OCI-LY3 (cell line): ENCODE results near the gene ARPC5L.
A peak's percentile ranks its signal among the peaks of the same experiment; 100 is the strongest.

Source experiments
- H2AFZ ChIP-seq: fragments of 200-600, 300-600 bp; shearing (Covaris generic); 2 replicates; pipeline ENCODE4 v1.6.0; 2014; ENCODE audit warnings: antibody characterized with exemption, low read depth, low read length
- H3K27ac ChIP-seq: fragments of 200-600, 300-600 bp; sonication (generic); 2 replicates; pipeline ENCODE4 v1.5.1; 2014; ENCODE audit warnings: mild to moderate bottlenecking, low read length, moderate library complexity, mixed read lengths
- H3K27me3 ChIP-seq: fragments of 200-600, 300-600 bp; sonication (generic); 2 replicates; pipeline ENCODE4 v1.6.1; 2014; ENCODE audit warnings: low read depth, low read length, mixed read lengths
- H3K36me3 ChIP-seq: fragments of 200-600, 300-600 bp; sonication (generic); replicated peaks from 2 replicates; pipeline ENCODE3; 2014; ENCODE audit warnings: low read depth, low read length, mixed read lengths
- H3K4me1 ChIP-seq: fragments of 300-600, 200-600 bp; sonication (generic); 2 replicates; pipeline ENCODE4 v1.6.1; 2014; ENCODE audit warnings: low read length, mixed read lengths
- H3K4me2 ChIP-seq: fragments of 200-600, 300-600 bp; sonication (generic); 2 replicates; pipeline ENCODE4 v1.6.1; 2014; ENCODE audit warnings: low read length, mixed read lengths
- H3K4me3 ChIP-seq: fragments of 300-600, 200-600 bp; sonication (generic); 2 replicates; pipeline ENCODE4 v1.5.1; 2014; ENCODE audit warnings: antibody characterized with exemption, mild to moderate bottlenecking, low read length, moderate library complexity
- H3K79me2 ChIP-seq: fragments of 300-600, 200-600 bp; shearing (Covaris generic); 2 replicates; pipeline ENCODE4 v1.6.1; 2014; ENCODE audit warnings: mild to moderate bottlenecking, low read length, mixed read lengths
- H3K9ac ChIP-seq: fragments of 300-600, 200-600 bp; shearing (Covaris generic); 2 replicates; pipeline ENCODE4 v1.6.0; 2014; ENCODE audit warnings: mild to moderate bottlenecking, low read length, moderate library complexity
- H3K9me3 ChIP-seq: fragments of 200-600, 300-600 bp; shearing (Covaris generic); 2 replicates; pipeline ENCODE4 v1.6.1; 2014; ENCODE audit warnings: low read length, mixed read lengths; ENCODE audit not compliant: insufficient read depth
- H4K20me1 ChIP-seq: fragments of 200-600, 300-600 bp; sonication (generic); 2 replicates; pipeline ENCODE4 v1.6.1; 2016; ENCODE audit warnings: low read length, mixed read lengths; ENCODE audit not compliant: insufficient read depth
- EZH2phosphoT487 ChIP-seq: fragments of 200-600 bp; shearing (Covaris generic); IDR thresholded peaks from 2 replicates; pipeline ENCODE4 v1.6.1; 2018; ENCODE audit warnings: antibody characterized with exemption, mixed run types, low read depth
- TF ChIP-seq, protein P1 (sequence below): fragments of 200-600, 300-600 bp; sonication (generic); IDR thresholded peaks from 2 replicates; pipeline ENCODE4 v1.5.1; 2014; ENCODE audit warnings: antibody characterized with exemption, low read length, low read depth

ARPC5L gene

DNA sequence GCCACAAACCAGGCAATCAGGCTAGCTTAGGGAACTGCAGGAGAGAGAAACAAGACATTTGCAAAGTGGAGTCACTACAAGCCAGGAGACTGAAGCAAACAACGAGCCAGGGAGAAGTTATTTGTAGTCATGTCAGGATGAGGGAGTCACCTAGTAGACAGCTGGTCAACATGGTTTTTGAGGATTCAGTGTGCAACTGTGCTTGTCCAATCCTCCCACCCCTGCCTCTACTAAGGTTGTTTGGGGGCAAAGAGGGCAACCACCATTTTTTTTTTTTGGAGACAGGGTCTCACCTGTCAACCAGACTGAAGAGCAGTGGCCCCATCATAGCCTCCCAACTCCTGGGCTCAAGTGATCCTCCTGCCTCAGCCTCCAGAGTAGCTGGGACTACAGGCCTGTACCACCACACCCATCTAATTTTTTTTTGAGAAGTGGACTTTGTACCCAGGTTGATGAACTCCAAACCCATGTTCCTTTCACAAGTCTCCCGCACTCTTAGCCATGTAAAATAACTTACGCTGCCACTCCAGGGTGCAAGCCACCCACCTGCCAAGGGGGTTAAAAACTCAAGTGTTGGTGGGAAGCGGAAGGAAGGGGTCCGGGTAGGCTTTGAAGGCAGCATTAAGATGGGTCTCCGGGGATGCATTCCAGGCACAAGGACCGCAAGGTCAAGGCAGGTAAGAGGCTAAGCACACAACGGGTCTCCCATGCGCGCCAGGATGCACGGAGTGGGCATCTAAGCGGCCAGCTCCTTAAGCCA, 1.2 kb upstream of the ARPC5L start:
- Histone ChIP-seq H3K9ac (peak overlapping the region; percentile 95), H3K36me3 (peaks cover 52% of the 10 kb centered on the region), H3K79me2 (peaks cover 37% of the 10 kb centered on the region), H3K4me3 (peak overlapping the region; percentile 95), H2AFZ (no peak overlapping the region), H3K4me2 (peak overlapping the region; percentile 85), H3K4me1 (peaks cover 31% of the 10 kb centered on the region), H3K27ac (peak overlapping the region; percentile 71), H4K20me1 (peaks cover 54% of the 10 kb centered on the region), H3K9me3 (no peaks in the 10 kb centered on the region), H3K27me3 (no peaks in the 10 kb centered on the region)
- TF ChIP-seq, protein P1, sequence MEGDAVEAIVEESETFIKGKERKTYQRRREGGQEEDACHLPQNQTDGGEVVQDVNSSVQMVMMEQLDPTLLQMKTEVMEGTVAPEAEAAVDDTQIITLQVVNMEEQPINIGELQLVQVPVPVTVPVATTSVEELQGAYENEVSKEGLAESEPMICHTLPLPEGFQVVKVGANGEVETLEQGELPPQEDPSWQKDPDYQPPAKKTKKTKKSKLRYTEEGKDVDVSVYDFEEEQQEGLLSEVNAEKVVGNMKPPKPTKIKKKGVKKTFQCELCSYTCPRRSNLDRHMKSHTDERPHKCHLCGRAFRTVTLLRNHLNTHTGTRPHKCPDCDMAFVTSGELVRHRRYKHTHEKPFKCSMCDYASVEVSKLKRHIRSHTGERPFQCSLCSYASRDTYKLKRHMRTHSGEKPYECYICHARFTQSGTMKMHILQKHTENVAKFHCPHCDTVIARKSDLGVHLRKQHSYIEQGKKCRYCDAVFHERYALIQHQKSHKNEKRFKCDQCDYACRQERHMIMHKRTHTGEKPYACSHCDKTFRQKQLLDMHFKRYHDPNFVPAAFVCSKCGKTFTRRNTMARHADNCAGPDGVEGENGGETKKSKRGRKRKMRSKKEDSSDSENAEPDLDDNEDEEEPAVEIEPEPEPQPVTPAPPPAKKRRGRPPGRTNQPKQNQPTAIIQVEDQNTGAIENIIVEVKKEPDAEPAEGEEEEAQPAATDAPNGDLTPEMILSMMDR = no peak
- TF ChIP-seq EZH2phosphoT487 = no peak

DNA sequence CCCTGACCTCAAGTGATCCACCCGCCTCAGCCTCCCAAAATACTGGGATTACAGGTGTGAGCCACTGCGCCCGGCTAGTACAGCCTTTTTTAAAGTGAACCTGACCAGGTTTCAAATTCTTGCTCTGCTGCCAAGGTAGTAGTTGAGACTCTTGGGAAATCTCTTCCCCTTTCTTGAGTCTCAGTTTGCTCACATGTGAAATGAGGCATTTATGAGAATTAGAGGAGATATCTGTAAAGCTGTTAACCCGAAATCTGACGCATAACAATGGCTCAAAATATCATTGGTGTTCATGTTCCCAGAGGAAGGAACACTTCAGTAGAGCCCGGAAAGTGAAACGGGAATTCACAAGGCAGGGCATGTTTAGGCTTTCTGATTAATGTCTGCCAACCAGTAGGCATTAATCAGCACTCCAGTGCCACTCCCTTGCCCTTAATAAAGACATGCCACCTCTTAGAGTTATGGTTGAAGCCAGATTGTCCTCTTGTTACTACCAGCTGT, 1.5 kb downstream of the ARPC5L start:
- Histone ChIP-seq H3K27ac (peak overlapping the region; percentile 31), H3K79me2 (peaks cover 47% of the 10 kb centered on the region), H3K4me3 (0 out of 2 replicates have a peak overlapping the region, but pooled peaks have one; percentile 17), H4K20me1 (peaks cover 28% of the 10 kb centered on the region), H3K36me3 (peaks cover 31% of the 10 kb centered on the region), H3K9me3 (no peaks in the 10 kb centered on the region), H2AFZ (peak overlapping the region; percentile 28; the same call in 1 of the 2 replicates), H3K4me1 (peaks cover 38% of the 10 kb centered on the region), H3K9ac (no peak overlapping the region), H3K27me3 (no peaks in the 10 kb centered on the region), H3K4me2 (peak overlapping the region; percentile 67)
- no peak for TF ChIP-seq EZH2phosphoT487
- TF ChIP-seq, protein P1 = no peak

- Histone ChIP-seq H3K4me2 (peak overlapping the region; percentile 93), H3K27me3 (no peaks in the 10 kb centered on the region), H3K9ac (peak overlapping the region; percentile 88), H2AFZ (no peak overlapping the region), H3K4me3 (peak overlapping the region; percentile 81), H4K20me1 (peaks cover 31% of the 10 kb centered on the region), H3K79me2 (peaks cover 66% of the 10 kb centered on the region), H3K9me3 (no peaks in the 10 kb centered on the region), H3K36me3 (peaks cover 25% of the 10 kb centered on the region), H3K27ac (peak overlapping the region; percentile 89), H3K4me1 (peaks cover 39% of the 10 kb centered on the region)
- TF ChIP-seq, protein P1 = peak; percentile 51
- TF ChIP-seq EZH2phosphoT487 = no peak
Measured at GRCh38 chr9:124868511-124869465, 6.9 kb downstream of the ARPC5L start.
